HTERT RPE-1 (cell line): ENCODE results near the gene MLPH.

ENCODE experiments used
- in situ Hi-C: fragments of 300-500 bp; cut with MboI; formaldehyde crosslinking; loops from 4 replicates; pipeline ENCODE4 v1.14.3; 2020; ENCODE audit warnings: low sequenced_read_pairs

MLPH gene

DNA sequence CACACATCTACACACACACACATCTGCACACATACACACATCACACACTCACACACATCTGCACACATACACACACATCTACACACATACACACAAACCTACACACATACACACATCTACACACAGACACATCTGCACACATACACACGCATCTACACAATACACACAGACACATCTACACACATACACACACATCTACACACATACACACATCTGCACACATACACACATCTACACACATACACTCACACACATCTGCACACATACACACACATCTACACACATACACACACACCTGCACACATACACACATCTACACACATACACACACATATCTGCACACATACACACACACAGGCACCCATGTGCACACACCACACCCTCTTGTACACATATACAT is 78.9 kb downstream of the MLPH start:
- in situ Hi-C loops = no loop called here

DNA sequence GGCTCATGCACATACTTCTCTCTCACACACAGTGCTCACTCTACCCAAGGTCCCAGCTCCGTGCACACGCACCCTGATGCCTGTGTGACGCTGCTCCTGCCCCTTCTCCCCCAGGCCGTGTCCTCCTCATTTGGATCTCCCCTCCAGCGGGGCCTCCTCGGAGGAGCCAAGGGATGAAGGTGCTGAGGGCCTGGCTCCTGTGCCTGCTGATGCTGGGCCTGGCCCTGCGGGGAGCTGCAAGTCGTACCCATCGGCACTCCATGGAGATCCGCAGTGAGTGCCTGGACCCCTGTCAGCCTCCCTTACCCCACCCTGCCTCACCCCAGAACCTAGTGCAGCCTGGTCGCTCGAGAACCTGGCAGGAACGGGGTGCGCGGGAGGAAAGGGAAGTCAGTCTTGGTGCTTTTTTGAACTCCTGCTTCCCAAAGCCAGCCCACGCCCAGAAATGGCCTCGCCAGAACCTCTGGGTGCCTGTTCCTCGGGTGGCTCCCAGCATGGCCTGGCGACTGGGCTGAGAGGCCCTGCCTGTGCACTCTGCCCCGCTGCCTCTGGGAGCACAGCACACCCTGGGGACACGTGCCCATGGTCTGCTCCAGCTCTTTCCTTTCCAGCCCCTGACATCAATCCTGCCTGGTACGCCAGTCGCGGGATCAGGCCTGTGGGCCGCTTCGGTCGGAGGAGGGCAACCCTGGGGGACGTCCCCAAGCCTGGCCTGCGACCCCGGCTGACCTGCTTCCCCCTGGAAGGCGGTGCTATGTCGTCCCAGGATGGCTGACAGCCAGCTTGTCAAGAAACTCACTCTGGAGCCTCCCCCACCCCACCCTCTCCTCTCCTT is 79.6 kb downstream of the MLPH start, which contains the start of gene PRLH:
Gene PRLH (plus strand): TSS at position 174 of the 835 bp plus-strand sequence. CDS start 0 bp downstream, at position 174.
- in situ Hi-C loops = no loop called here

GRCh38 chr2:237567276-237568029 is 80.4 kb downstream of the MLPH start:
- in situ Hi-C loops = no loop called here

DNA sequence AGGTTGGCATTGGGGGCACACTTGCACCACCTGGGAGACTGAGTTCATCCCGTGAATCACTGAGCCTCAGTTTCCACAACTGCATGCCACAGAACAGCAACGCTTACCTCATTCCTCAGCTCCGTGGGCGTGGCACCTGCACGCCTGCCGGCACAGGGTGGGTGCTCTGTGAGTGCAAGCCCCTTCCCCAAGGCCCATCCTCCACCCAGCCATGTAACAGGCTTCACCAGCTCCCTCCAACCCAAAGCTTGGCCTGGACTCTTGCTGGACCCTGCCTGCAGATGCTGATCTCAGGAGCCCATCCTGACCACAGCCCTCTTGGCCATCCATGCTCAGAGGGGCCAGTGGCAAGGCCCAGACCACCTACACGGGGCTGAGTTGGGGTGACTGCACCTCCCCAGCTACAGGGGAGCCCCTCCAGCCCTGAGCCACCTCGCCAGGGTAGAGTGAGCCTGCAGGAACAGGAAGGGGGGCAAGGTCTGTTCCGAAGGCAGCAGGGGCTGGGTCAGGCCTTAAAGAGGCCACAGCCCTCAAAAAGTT is 81.1 kb downstream of the MLPH start:
- in situ Hi-C loops = no loop called here

GRCh38 chr2:237569041-237569440 is 82.0 kb downstream of the MLPH start:
- in situ Hi-C loops = no loop called here

DNA sequence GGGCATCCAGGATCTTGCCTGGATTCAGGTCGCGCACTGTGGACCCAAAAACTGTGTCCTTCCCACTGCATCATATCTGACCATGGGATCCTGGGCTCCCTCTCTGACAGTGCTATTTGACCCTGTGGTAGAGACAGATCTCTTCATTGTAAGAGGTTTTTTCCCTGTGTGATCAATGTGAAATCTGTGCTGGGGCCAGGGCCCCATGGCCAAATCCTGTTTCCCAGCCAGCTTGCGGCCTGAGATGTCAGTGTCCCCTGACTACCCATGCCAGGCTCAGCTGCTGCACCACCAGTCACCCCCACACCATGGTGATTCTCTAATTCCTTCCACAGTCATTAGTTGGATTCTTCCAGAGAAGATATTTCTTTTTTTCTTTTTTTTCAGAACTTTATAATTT is 82.8 kb downstream of the MLPH start:
- in situ Hi-C loops = no loop called here

- in situ Hi-C loops = no loop called here
Measured at GRCh38 chr2:237570776-237571335, 83.8 kb downstream of the MLPH start.

DNA sequence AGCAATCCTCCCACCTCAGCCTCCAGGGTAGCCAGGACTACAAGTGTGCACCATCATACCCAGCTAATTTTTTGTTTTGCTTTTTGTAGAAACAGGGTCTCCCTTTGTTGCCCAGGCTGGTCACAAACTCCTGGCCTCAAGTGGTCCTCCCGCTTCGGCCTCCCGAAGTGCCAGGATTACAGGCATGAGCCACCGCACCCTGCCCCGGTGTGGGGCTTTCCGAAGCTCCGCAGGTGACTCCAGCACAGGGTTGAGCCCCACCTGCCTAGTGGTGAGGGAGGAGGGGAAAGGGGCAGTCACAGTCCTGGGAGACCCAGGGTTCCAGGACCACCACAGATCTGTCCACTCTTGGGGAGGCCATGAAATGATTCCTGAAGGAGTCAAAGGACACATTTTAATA is 84.5 kb downstream of the MLPH start:
- in situ Hi-C loops = no loop called here

DNA sequence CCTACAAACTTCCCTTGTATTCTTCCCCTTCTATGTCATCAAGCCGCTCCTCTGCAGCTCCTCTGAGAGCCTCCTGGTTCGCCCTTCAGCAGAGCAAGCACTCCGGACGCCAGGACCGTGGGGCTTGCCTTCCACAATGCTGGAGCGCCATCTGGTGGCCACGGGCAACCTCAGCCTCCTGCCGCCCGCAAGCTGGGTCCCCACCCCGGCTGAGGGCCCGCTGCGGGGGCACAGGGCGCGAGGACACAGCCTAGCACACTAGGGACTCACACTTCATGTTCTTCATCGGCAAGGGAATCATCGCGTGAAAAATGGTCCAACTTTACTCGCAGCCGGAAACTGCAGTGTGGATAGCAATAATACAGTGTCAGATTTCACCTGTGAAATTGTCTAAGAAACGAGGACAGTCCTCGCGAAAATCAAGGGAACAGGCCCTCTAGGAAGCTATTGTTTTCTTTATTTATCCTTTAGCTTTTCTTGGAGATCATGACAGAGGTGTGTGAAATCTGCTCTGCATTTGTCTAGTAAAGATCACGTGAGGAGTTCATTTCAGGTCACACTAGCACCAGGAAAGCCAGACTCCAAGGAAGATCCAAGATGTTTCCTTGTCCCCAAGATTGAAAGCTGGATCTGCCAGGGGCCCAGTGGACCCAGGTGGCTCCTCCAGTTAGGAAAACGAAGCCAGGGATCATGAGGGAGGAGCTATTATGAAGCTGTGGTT is 85.1 kb downstream of the MLPH start:
- in situ Hi-C loops = no loop called here

GRCh38 chr2:237572742-237573101 is 85.7 kb downstream of the MLPH start:
- in situ Hi-C loops = no loop called here

- in situ Hi-C loops = no loop called here
Measured at GRCh38 chr2:237573721-237574415, 86.8 kb downstream of the MLPH start.

- in situ Hi-C loops = no loop called here
Measured at GRCh38 chr2:237574467-237574866, 87.4 kb downstream of the MLPH start.

DNA sequence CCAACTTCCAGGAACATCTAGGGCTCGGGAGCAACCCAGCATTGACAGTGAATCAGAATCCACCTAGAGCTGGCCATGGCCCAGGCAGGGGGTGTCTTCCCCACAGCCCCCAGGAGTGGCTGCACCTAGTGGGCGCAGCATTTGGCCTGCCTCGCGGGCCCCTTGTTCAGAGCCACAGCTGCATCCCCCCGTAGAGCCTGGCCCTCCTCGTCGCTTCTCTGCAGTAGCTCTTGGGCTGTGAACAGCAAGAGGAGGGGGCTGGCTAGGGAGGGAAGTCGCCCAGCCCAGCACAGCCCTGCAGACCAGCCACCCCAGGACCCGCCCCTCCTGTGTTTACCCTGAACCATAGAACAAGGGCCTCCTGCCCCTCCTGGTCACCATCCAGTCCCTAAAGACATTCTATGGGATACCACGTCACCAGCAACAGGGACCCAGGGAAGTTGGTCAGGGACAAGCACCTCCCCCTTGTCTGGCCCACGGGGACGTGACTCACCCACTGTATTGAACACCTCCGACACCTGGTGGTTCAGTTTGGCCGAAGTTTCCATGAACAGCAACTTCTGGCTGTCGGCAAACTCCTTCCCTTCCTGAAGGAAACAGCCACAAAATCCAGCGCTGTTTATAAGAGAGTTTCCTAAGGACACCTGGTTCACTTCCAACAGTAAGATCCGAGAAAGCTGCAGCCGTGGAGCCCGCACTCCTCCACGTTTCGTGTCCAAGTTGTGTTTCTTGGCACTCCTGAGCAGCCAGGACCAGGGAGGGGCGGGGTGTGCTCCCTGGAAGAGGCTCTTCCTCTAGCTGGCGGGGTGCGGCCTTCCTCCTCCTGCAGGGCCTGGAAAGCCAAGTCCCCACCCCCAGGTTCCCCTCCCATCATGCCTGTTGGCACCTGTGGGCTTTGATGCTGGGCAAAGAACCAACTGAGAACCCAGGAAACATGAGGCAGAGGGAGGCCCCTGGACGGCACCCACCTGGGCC is 88.1 kb downstream of the MLPH start:
- in situ Hi-C loops = no loop called here

DNA sequence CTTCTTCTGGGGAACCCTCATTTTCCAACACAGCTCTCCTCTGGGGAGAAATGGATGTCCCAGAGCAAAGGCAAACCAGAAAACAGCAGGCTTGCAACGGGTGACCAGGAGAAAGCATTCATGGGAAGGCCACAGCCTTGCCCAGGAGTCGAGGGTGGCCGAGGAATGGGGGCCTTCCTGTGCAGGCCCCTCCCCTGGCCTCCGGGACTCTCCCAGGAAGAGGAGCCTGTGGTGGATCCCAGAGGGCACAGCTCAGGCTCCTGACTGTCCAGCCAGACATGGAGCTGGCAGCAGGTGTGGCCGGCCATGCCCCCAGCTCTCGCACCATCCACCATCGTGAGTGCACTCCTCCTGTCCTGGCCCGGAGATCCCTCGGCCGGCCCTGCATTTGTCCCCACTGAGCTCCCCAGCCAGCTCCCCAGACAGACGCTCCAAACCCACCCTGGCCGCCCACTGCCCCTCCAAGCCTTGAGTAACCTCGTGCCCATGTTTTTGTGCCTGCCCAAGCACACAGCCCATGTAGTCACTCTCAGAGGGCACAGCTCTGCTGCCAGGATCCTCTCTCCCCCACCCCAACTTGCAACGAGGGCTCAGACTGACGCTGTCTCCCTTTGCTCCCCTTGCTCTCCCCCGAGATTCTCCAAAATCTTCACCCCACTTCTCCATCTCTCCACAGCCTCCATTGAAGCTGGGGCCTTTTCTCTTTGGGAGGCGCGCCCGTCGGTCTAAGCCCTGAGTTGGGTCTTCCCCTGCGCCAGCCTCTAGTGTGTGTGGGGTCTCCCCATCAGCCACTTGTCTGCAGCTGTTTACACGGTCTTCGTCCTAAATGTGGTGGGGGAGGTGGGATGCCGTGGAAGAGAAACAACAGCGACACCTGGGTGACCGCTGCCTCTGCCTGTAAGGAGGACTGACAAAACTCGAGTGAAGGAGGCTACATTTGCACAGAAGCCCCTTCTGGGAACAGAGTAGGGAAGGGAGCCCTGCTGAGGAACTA is 89.1 kb downstream of the MLPH start:
- in situ Hi-C loops = no loop called here

GRCh38 chr2:237576974-237577373 is 89.9 kb downstream of the MLPH start:
- in situ Hi-C loops = no loop called here

GRCh38 chr2:237577458-237577857 is 90.4 kb downstream of the MLPH start:
- in situ Hi-C loops = no loop called here

DNA sequence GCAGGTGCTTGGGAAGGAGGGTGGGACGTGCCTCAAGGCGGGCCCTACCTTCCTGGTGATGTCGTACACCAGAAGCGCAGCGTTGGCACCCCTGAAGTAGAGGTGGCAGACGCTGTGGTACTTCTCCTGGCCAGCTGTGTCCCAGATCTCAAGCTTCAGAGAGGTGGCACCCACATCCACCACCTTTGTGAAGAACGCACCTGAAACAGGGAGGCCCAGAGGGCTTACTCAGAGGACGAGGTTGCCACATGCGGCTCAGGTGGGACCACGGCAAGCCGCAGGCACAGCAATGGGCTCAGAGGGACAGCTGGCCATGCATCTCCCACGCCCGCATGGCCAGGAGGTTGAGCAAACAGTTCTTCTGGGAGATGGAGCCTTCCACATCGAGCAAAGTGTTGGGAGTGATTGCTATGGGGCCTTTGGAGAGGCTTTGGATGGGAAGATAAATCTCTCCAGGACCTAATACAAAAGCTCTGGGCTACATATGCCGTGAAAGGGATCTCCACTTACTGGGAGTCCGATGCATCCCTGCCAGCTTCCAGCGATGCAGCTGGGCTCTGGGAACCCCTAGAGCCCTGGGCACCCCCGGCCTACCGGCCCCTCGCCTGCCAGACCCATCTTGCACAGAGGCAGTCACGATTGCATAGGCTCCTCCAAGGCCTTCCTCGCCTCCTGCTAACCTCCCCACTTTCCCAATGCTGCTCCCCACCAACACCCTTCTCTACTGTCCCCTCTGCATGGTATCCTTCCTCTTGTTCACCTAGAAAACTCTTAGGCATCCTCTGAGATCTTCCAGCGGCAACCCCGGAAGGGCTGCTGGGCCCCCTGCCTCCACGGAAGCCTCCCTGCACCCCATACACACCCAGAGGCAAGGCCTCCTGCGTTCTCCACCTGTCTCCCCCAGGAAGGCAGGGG is 91.2 kb downstream of the MLPH start:
- in situ Hi-C loops = no loop called here
